K562 (cell line): ENCODE results near the gene CLNK. TPM values are rescaled to one million over a fixed set of nuclear protein-coding genes. Genes with fewer than 3 reads are reported as not detected.
A peak's percentile ranks its signal among the peaks of the same experiment; 100 is the strongest.

Experiments used
- ARID2 ChIP-seq: fragments of 450-650 bp; IDR thresholded peaks from 2 replicates; pipeline ENCODE4 v1.6.1; 2017; ENCODE audit warnings: antibody characterized with exemption, mild to moderate bottlenecking
- CBX5 ChIP-seq: IDR thresholded peaks from 2 replicates; pipeline ENCODE4 v1.6.1; 2014; ENCODE audit warnings: low read depth, borderline replicate concordance
- HMG20B ChIP-seq: fragments of 250-450 bp; sonication (Bioruptor Pico); IDR thresholded peaks from 2 replicates; pipeline ENCODE4 v1.5.0; 2021; ENCODE audit warnings: mild to moderate bottlenecking
- MEIS2 ChIP-seq: fragments of 450-650 bp; IDR thresholded peaks from 2 replicates; pipeline ENCODE4 v1.6.1; 2014; ENCODE audit warnings: mild to moderate bottlenecking; ENCODE audit not compliant: partially characterized antibody
- MTF1 ChIP-seq: fragments of 250-450 bp; sonication (Bioruptor Pico); IDR thresholded peaks from 2 replicates; pipeline ENCODE4 v1.9.0; 2021; ENCODE audit warnings: moderate library complexity, mild to moderate bottlenecking, inconsistent platforms, borderline replicate concordance
- PCBP1 ChIP-seq: fragments of 200-400 bp; formaldehyde crosslinking; IDR thresholded peaks from 2 replicates; pipeline ENCODE4 v1.6.1; 2018; ENCODE audit warnings: mild to moderate bottlenecking, low read depth, low read length; ENCODE audit not compliant: poor library complexity, severe bottlenecking
- REST ChIP-seq, 2 experiments: fragments of 450-650 bp; formaldehyde crosslinking in 1 of 2; IDR thresholded peaks; 2 replicates each; pipeline versions ENCODE4 v1.4.0 to v1.6.1; 2014 to 2020; ENCODE audit warnings: mild to moderate bottlenecking in 2 of 2, borderline replicate concordance in 1 of 2, low read depth in 1 of 2
- RFX1 ChIP-seq: fragments of 450-650 bp; IDR thresholded peaks from 2 replicates; pipeline ENCODE4 v1.6.1; 2016; ENCODE audit warnings: mild to moderate bottlenecking, moderate library complexity
- ZNF644 ChIP-seq: fragments of 200-800 bp; sonication (Bioruptor generic); IDR thresholded peaks from 2 replicates; pipeline ENCODE4 v1.6.1; 2016; ENCODE audit warnings: low read depth, missing genetic modification characterization, missing compliant biosample characterization
- ZNF76 ChIP-seq: fragments of 250-450 bp; sonication (Bioruptor Pico); IDR thresholded peaks from 2 replicates; pipeline ENCODE4 v1.4.0; 2020; ENCODE audit warnings: mild to moderate bottlenecking, moderate library complexity, borderline replicate concordance
- polyA plus RNA-seq, 8 experiments: library from polyadenylated mRNA; depleted of rRNA in 4 of 8; stranded (reverse) in 5 of 8; unstranded in 3 of 8; fragments of >200 nt; fragmentation: Nextera tagmentation in 2 of 8; fragmentation: Illumina TruSeq in 1 of 8; extraction: Ambion mirVana in 2 of 8; extraction: Trizol in 1 of 8; gene quantifications; 2 replicates each; pipeline versions ENCODE4 v1.2.1 to v1.2.3, GENCODE V29; 2011 to 2014; ENCODE audit warnings: inconsistent platforms in 1 of 8, missing spikeins in 1 of 8
- total RNA-seq, 7 experiments: library from RNA; depleted of rRNA in 6 of 7; stranded (reverse); fragments of >200 nt in 6 of 7; fragmentation: Illumina TruSeq in 2 of 7; extraction: Trizol in 2 of 7; gene quantifications; 2 replicates each; pipeline versions ENCODE4 v1.2.1 to v1.2.3, GENCODE V29; 2011 to 2021; ENCODE audit warnings: low replicate concordance in 1 of 7
- TF ChIP-seq, protein P1 (sequence below): sonication (generic); formaldehyde crosslinking; IDR thresholded peaks from 2 replicates; pipeline ENCODE4 v1.8.0; 2022; ENCODE audit warnings: mild to moderate bottlenecking, low read depth, missing genetic modification reagents
- TF ChIP-seq, protein P2 (sequence below): IDR thresholded peaks from 3 replicates; pipeline ENCODE4 v1.6.1; 2011; ENCODE audit warnings: borderline replicate concordance, mild to moderate bottlenecking, moderate library complexity; ENCODE audit not compliant: insufficient read length; ENCODE audit errors: extremely low read depth

CLNK gene
- total and polyA plus RNA-seq, 9 of the 15 experiments (the other 6 are each of a cell fraction or from before 2014, with no cell fraction given) = not detected

- TF ChIP-seq REST (IDR thresholded peaks at IDR 0.05; ENCODE audit: borderline replicate concordance) = peak; percentile 34; the same call in 1 of the 2 replicates
- TF ChIP-seq REST (CRISPR knock-in tag; IDR thresholded peaks at IDR 0.05; ENCODE audit: low read depth) = no peak
- no peak for TF ChIP-seq CBX5
- TF ChIP-seq PCBP1 = no peak
- TF ChIP-seq HMG20B (CRISPR knock-in tag) = no peak
- 0 out of 2 replicates have a peak, but pooled peaks have one; percentile 23 for TF ChIP-seq ZNF644 (tag)
- TF ChIP-seq, protein P1, sequence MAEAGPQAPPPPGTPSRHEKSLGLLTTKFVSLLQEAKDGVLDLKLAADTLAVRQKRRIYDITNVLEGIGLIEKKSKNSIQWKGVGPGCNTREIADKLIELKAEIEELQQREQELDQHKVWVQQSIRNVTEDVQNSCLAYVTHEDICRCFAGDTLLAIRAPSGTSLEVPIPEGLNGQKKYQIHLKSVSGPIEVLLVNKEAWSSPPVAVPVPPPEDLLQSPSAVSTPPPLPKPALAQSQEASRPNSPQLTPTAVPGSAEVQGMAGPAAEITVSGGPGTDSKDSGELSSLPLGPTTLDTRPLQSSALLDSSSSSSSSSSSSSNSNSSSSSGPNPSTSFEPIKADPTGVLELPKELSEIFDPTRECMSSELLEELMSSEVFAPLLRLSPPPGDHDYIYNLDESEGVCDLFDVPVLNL (CRISPR knock-in tag) = peak; percentile 54; the same call in 1 of the 2 replicates
- no peak for TF ChIP-seq ARID2
- no peak for TF ChIP-seq RFX1
- TF ChIP-seq, protein P2, sequence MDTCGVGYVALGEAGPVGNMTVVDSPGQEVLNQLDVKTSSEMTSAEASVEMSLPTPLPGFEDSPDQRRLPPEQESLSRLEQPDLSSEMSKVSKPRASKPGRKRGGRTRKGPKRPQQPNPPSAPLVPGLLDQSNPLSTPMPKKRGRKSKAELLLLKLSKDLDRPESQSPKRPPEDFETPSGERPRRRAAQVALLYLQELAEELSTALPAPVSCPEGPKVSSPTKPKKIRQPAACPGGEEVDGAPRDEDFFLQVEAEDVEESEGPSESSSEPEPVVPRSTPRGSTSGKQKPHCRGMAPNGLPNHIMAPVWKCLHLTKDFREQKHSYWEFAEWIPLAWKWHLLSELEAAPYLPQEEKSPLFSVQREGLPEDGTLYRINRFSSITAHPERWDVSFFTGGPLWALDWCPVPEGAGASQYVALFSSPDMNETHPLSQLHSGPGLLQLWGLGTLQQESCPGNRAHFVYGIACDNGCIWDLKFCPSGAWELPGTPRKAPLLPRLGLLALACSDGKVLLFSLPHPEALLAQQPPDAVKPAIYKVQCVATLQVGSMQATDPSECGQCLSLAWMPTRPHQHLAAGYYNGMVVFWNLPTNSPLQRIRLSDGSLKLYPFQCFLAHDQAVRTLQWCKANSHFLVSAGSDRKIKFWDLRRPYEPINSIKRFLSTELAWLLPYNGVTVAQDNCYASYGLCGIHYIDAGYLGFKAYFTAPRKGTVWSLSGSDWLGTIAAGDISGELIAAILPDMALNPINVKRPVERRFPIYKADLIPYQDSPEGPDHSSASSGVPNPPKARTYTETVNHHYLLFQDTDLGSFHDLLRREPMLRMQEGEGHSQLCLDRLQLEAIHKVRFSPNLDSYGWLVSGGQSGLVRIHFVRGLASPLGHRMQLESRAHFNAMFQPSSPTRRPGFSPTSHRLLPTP = no peak
- no peak for TF ChIP-seq MTF1 (CRISPR knock-in tag)
- TF ChIP-seq ZNF76 (CRISPR knock-in tag) = 0 out of 2 replicates have a peak, but pooled peaks have one; percentile 37
- peak; percentile 79 for TF ChIP-seq MEIS2
Measured at GRCh38 chr4:10461091-10461849, 223.3 kb downstream of the CLNK start (continued).
